Stimulated activated naive CD8-positive, alpha-beta T cell treated with anti-CD3 and anti-CD28 coated beads, Interleukin-15, Interleukin-2, amounts not matched to agents 100 ng/mL and 50 ng/mL, for 24 hours (primary cell): ENCODE data around the gene TRIM38.

Experiments used
- H3K27ac Mint-ChIP-seq: one replicate; pipeline ENCODE4 v1.8.0; 2021; ENCODE audit warnings: mild to moderate bottlenecking, mixed read lengths
- H3K27me3 Mint-ChIP-seq: one replicate; pipeline ENCODE4 v1.8.0; 2021; ENCODE audit warnings: mixed read lengths
- H3K36me3 Mint-ChIP-seq: one replicate; pipeline ENCODE4 v1.8.0; 2021; ENCODE audit warnings: low read depth, mixed read lengths
- H3K4me1 Mint-ChIP-seq: one replicate; pipeline ENCODE4 v1.8.0; 2021; ENCODE audit warnings: low read depth, mixed read lengths
- H3K4me3 Mint-ChIP-seq: one replicate; pipeline ENCODE4 v1.8.0; 2021; ENCODE audit warnings: mild to moderate bottlenecking, mixed read lengths
- H3K9me3 Mint-ChIP-seq: one replicate; pipeline ENCODE4 v1.8.0; 2021; ENCODE audit warnings: mixed read lengths

The TRIM38 gene

GRCh38 chr6:26028746-26029569 lies 66.4 kb downstream of the TRIM38 start:
- Mint-ChIP-seq H3K9me3 (no peaks in the 10 kb centered on the region), H3K4me1 (peaks cover 74% of the 10 kb centered on the region), H3K36me3 (peaks cover 4% of the 10 kb centered on the region), H3K27ac (peak overlapping the region; percentile 89), H3K27me3 (peaks cover 4% of the 10 kb centered on the region), H3K4me3 (peak overlapping the region; percentile 23)

GRCh38 chr6:26029570-26029856 lies 66.9 kb downstream of the TRIM38 start:
- Mint-ChIP-seq H3K27me3 (peaks cover 4% of the 10 kb centered on the region), H3K4me3 (no peak overlapping the region), H3K9me3 (no peaks in the 10 kb centered on the region), H3K27ac (peak overlapping the region; percentile 89), H3K36me3 (peaks cover 4% of the 10 kb centered on the region), H3K4me1 (peaks cover 80% of the 10 kb centered on the region)

GRCh38 chr6:26029857-26030653 lies 67.5 kb downstream of the TRIM38 start:
- no peaks in the 10 kb centered on the region for H3K9me3 Mint-ChIP-seq
- H3K4me3 Mint-ChIP-seq = peak overlapping the region; percentile 88
- H3K36me3 Mint-ChIP-seq = peaks cover 4% of the 10 kb centered on the region
- H3K4me1 Mint-ChIP-seq = peaks cover 85% of the 10 kb centered on the region
- H3K27ac Mint-ChIP-seq = peak overlapping the region; percentile 76
- H3K27me3 Mint-ChIP-seq = peaks cover 4% of the 10 kb centered on the region

- H3K27ac Mint-ChIP-seq = peak overlapping the region; percentile 76
- H3K4me3 Mint-ChIP-seq = peak overlapping the region; percentile 88
- peaks cover 4% of the 10 kb centered on the region for H3K36me3 Mint-ChIP-seq
- peaks cover 4% of the 10 kb centered on the region for H3K27me3 Mint-ChIP-seq
- no peaks in the 10 kb centered on the region for H3K9me3 Mint-ChIP-seq
- H3K4me1 Mint-ChIP-seq = peaks cover 80% of the 10 kb centered on the region
Observed at GRCh38 chr6:26030716-26031115, 68.1 kb downstream of the TRIM38 start.

- no peaks in the 10 kb centered on the region for H3K9me3 Mint-ChIP-seq
- H3K27me3 Mint-ChIP-seq = peaks cover 4% of the 10 kb centered on the region
- peak overlapping the region; percentile 88 for H3K4me3 Mint-ChIP-seq
- peaks cover 4% of the 10 kb centered on the region for H3K36me3 Mint-ChIP-seq
- peak overlapping the region; percentile 95 for H3K27ac Mint-ChIP-seq
- H3K4me1 Mint-ChIP-seq = peaks cover 75% of the 10 kb centered on the region
Observed at GRCh38 chr6:26031151-26031594, 68.6 kb downstream of the TRIM38 start.

GRCh38 chr6:26031595-26032339 lies 69.2 kb downstream of the TRIM38 start:
- Mint-ChIP-seq H3K9me3 (no peaks in the 10 kb centered on the region), H3K4me1 (peaks cover 70% of the 10 kb centered on the region), H3K27ac (peak overlapping the region; percentile 95), H3K27me3 (peaks cover 4% of the 10 kb centered on the region), H3K36me3 (peaks cover 4% of the 10 kb centered on the region), H3K4me3 (peak overlapping the region; percentile 88)

- Mint-ChIP-seq H3K4me1 (peaks cover 63% of the 10 kb centered on the region), H3K27ac (peak overlapping the region; percentile 95), H3K9me3 (no peaks in the 10 kb centered on the region), H3K36me3 (no peaks in the 10 kb centered on the region), H3K27me3 (no peaks in the 10 kb centered on the region), H3K4me3 (peak overlapping the region; percentile 88)
Observed at GRCh38 chr6:26032340-26033084, 69.9 kb downstream of the TRIM38 start.

- H3K4me1 Mint-ChIP-seq = peaks cover 56% of the 10 kb centered on the region
- H3K27ac Mint-ChIP-seq = peak overlapping the region; percentile 95
Observed at GRCh38 chr6:26033085-26033940, 70.7 kb downstream of the TRIM38 start.

GRCh38 chr6:26033941-26034354 lies 71.3 kb downstream of the TRIM38 start:
- Mint-ChIP-seq H3K4me1 (peaks cover 50% of the 10 kb centered on the region), H3K36me3 (no peaks in the 10 kb centered on the region), H3K27me3 (no peaks in the 10 kb centered on the region), H3K27ac (peak overlapping the region; percentile 95), H3K4me3 (peak overlapping the region; percentile 88), H3K9me3 (no peaks in the 10 kb centered on the region)

More at GRCh38 chr6:26033085-26033940, 70.7 kb downstream of the TRIM38 start:
- Mint-ChIP-seq H3K27me3 (no peaks in the 10 kb centered on the region), H3K9me3 (no peaks in the 10 kb centered on the region), H3K36me3 (no peaks in the 10 kb centered on the region), H3K4me3 (peak overlapping the region; percentile 88)

- Mint-ChIP-seq H3K36me3 (no peaks in the 10 kb centered on the region), H3K4me3 (peak overlapping the region; percentile 88), H3K4me1 (peaks cover 45% of the 10 kb centered on the region), H3K27ac (peak overlapping the region; percentile 26), H3K27me3 (no peaks in the 10 kb centered on the region), H3K9me3 (no peaks in the 10 kb centered on the region)
Observed at GRCh38 chr6:26034905-26035304, 72.3 kb downstream of the TRIM38 start.
